H1 (cell line): Measurements from ENCODE around the gene UBQLN1. TPM values are rescaled to one million over a fixed set of nuclear protein-coding genes. Genes with fewer than 3 reads are reported as not detected.

Experiments used
- BRCA1 ChIP-seq: IDR thresholded peaks from 2 replicates; pipeline ENCODE4 v1.6.1; 2012; ENCODE audit warnings: low read depth, low read length, improper control_type of control experiment
- polyA plus RNA-seq, 7 experiments: library from polyadenylated mRNA; depleted of rRNA in 3 of 7; stranded (reverse) in 5 of 7; unstranded in 2 of 7; fragments of >200 nt in 5 of 7; fragments of 200-250 nt in 2 of 7; gene quantifications; 1 replicate in 5 of 7; 2 replicates in 1 of 7; 4 replicates in 1 of 7; pipeline versions ENCODE4 v1.2.1 to v1.2.3, GENCODE V29; 2011 to 2013; ENCODE audit warnings: missing spikeins in 2 of 7, mixed read lengths in 2 of 7
- total RNA-seq: library from RNA; stranded (reverse); fragmentation: NEBNext Ultra II Directional; extraction: Animal tissue kit (Norgen Biotek cat#: 25700); gene quantifications from 2 replicates; pipeline ENCODE4 v1.2.1, GENCODE V29; 2021

Gene UBQLN1
- total and polyA plus RNA-seq, 2 of the 8 experiments (the other 6 are each of a cell fraction or from before 2014, with no cell fraction given) = 62.4 to 105 TPM

- no peak for TF ChIP-seq BRCA1
Observed at GRCh38 chr9:83714329-83714728, 6.6 kb upstream of the UBQLN1 start (continued).
